ENCODE data around the gene VPS41.

The VPS41 gene

GRCh38 chr7:38757931-38758330, 151.1 kb downstream of the VPS41 start:
- H3F3A ChIP-seq (ENCODE audit: low read depth): no peaks in the 10 kb centered on the region
- H3K27me3 ChIP-seq (ENCODE audit: insufficient read depth, low read length, poor library complexity, severe bottlenecking): no peaks in the 10 kb centered on the region
- H3K36me3 ChIP-seq (ENCODE audit: insufficient read depth, low read length): peaks cover 4% of the 10 kb centered on the region; the same call in 1 of the 2 replicates
- H3K9me3 ChIP-seq (ENCODE audit: insufficient read depth, low read depth, low read length): no peaks in the 10 kb centered on the region
- H3K9me2 ChIP-seq (replicated peaks; ENCODE audit: low read depth, low read length): no peaks in the 10 kb centered on the region
- no peak overlapping the region for H3K4me2 ChIP-seq (ENCODE audit: low read depth, low read length, poor library complexity, severe bottlenecking)
- no peak overlapping the region for H3K4me3 ChIP-seq (ENCODE audit: low read length, poor library complexity, severe bottlenecking)
- TF ChIP-seq EZH2phosphoT487 (IDR thresholded peaks at IDR 0.05; ENCODE audit: borderline replicate concordance) (no peak), CTCF (conservative IDR thresholded peaks at IDR 0.05; ENCODE audit: low read length) (no peak)
- H2AFZ ChIP-seq (ENCODE audit: low read length): no peak overlapping the region
- no peaks in the 10 kb centered on the region for H4K20me1 ChIP-seq (ENCODE audit: insufficient read depth, low read length, poor library complexity, severe bottlenecking)
- H3K9ac ChIP-seq (ENCODE audit: low read depth, low read length, poor library complexity, severe bottlenecking): no peak overlapping the region
- no peaks in the 10 kb centered on the region for H3K4me1 ChIP-seq (ENCODE audit: insufficient read depth, low read length, poor library complexity, severe bottlenecking)
- no peaks in the 10 kb centered on the region for H3K79me2 ChIP-seq (ENCODE audit: insufficient read depth, low read length)

GRCh38 chr7:38756521-38756920, 152.5 kb downstream of the VPS41 start:
- peaks cover under 1% of the 10 kb centered on the region; the same call in 1 of the 2 replicates for H3K36me3 ChIP-seq (ENCODE audit: insufficient read depth, low read length)
- H3K4me3 ChIP-seq (ENCODE audit: low read length, poor library complexity, severe bottlenecking): no peak overlapping the region
- H3K4me1 ChIP-seq (ENCODE audit: insufficient read depth, low read length, poor library complexity, severe bottlenecking): no peaks in the 10 kb centered on the region
- H4K20me1 ChIP-seq (ENCODE audit: insufficient read depth, low read length, poor library complexity, severe bottlenecking): no peaks in the 10 kb centered on the region
- no peaks in the 10 kb centered on the region for H3F3A ChIP-seq (ENCODE audit: low read depth)
- H3K27me3 ChIP-seq (ENCODE audit: insufficient read depth, low read length, poor library complexity, severe bottlenecking): no peaks in the 10 kb centered on the region
- no peak overlapping the region for H2AFZ ChIP-seq (ENCODE audit: low read length)
- H3K79me2 ChIP-seq (ENCODE audit: insufficient read depth, low read length): no peaks in the 10 kb centered on the region
- H3K9me3 ChIP-seq (ENCODE audit: insufficient read depth, low read depth, low read length): no peaks in the 10 kb centered on the region
- no peak overlapping the region for H3K4me2 ChIP-seq (ENCODE audit: low read depth, low read length, poor library complexity, severe bottlenecking)
- H3K9me2 ChIP-seq (replicated peaks; ENCODE audit: low read depth, low read length): no peaks in the 10 kb centered on the region
- no peak overlapping the region for H3K9ac ChIP-seq (ENCODE audit: low read depth, low read length, poor library complexity, severe bottlenecking)
- no peak for TF ChIP-seq EZH2phosphoT487 (IDR thresholded peaks at IDR 0.05; ENCODE audit: borderline replicate concordance)
- no peak for TF ChIP-seq CTCF (conservative IDR thresholded peaks at IDR 0.05; ENCODE audit: low read length)

GRCh38 chr7:38753347-38753746, 155.6 kb downstream of the VPS41 start:
- Histone ChIP-seq H3K4me3 (ENCODE audit: low read length, poor library complexity, severe bottlenecking) (no peak overlapping the region), H3K79me2 (ENCODE audit: insufficient read depth, low read length) (no peaks in the 10 kb centered on the region), H3K9ac (ENCODE audit: low read depth, low read length, poor library complexity, severe bottlenecking) (no peak overlapping the region), H4K20me1 (ENCODE audit: insufficient read depth, low read length, poor library complexity, severe bottlenecking) (no peaks in the 10 kb centered on the region), H3K9me2 (replicated peaks; ENCODE audit: low read depth, low read length) (no peaks in the 10 kb centered on the region), H2AFZ (ENCODE audit: low read length) (no peak overlapping the region), H3K4me1 (ENCODE audit: insufficient read depth, low read length, poor library complexity, severe bottlenecking) (no peaks in the 10 kb centered on the region), H3K9me3 (ENCODE audit: insufficient read depth, low read depth, low read length) (no peaks in the 10 kb centered on the region), H3K27me3 (ENCODE audit: insufficient read depth, low read length, poor library complexity, severe bottlenecking) (no peaks in the 10 kb centered on the region), H3K4me2 (ENCODE audit: low read depth, low read length, poor library complexity, severe bottlenecking) (no peak overlapping the region), H3F3A (ENCODE audit: low read depth) (no peaks in the 10 kb centered on the region), H3K36me3 (ENCODE audit: insufficient read depth, low read length) (peaks cover 12% of the 10 kb centered on the region; the same call in 1 of the 2 replicates)
- no peak for TF ChIP-seq EZH2phosphoT487 (IDR thresholded peaks at IDR 0.05; ENCODE audit: borderline replicate concordance)
- TF ChIP-seq CTCF (conservative IDR thresholded peaks at IDR 0.05; ENCODE audit: low read length): no peak

Measured in Loucy (cell line).